ENCODE results near the gene PRUNE2. TPM values are rescaled to one million over a fixed set of nuclear protein-coding genes. Genes with fewer than 3 reads are reported as not detected.

Gene PRUNE2
- total RNA-seq, 4 donors from 2014 or later: 4.0 to 20.7 (median 14.2) TPM

DNA sequence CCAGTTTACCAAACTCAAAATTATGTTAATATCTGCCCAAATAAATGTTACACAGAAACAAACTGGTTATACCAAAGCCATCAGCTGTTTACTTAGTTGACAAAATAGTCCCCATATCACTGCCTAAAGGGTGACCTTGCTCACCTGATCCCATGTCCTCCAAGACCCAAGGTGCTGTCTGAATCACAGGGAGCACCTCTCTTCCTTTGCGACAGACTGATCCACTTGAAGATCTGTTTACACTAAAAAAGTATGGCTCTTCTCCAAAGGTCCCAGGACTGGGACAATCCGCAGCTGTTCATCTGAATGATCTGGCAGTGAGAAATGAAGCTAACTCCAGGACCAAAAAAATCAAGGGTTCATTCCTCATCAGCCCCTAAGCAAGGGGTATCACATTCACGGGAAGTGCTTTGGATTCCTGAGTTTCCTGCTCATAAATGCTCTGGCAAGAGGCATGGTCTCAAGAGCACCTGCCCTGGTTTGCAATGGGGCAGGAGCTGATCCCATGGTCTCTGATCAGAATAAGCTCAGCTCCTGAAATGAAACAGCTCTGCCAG lies 5.0 kb downstream of the PRUNE2 start:
- TF ChIP-seq, protein P1, sequence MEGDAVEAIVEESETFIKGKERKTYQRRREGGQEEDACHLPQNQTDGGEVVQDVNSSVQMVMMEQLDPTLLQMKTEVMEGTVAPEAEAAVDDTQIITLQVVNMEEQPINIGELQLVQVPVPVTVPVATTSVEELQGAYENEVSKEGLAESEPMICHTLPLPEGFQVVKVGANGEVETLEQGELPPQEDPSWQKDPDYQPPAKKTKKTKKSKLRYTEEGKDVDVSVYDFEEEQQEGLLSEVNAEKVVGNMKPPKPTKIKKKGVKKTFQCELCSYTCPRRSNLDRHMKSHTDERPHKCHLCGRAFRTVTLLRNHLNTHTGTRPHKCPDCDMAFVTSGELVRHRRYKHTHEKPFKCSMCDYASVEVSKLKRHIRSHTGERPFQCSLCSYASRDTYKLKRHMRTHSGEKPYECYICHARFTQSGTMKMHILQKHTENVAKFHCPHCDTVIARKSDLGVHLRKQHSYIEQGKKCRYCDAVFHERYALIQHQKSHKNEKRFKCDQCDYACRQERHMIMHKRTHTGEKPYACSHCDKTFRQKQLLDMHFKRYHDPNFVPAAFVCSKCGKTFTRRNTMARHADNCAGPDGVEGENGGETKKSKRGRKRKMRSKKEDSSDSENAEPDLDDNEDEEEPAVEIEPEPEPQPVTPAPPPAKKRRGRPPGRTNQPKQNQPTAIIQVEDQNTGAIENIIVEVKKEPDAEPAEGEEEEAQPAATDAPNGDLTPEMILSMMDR (IDR thresholded peaks at IDR 0.05; ENCODE audit: low read depth): no peak

DNA sequence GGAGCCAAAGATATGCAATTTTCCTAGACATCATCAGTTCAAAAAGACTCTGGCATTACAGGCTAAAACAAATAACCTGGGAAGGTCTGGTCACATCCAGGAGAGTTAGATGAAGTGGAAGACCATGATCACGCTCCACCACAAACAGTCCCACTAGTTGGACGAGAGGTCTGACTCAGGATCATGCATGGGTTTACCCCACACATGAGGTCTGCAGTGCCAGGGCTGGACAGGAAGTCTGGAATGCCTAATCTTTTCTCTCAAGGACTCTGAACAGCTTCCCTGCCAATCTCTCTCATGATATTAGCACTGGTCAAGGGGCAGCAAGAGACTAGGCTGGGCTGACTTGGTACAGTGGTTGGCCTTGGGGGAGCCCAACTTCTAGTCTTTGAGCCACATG lies 7.1 kb downstream of the PRUNE2 start:
- TF ChIP-seq, protein P1 (IDR thresholded peaks at IDR 0.05; ENCODE audit: low read depth): no peak

DNA sequence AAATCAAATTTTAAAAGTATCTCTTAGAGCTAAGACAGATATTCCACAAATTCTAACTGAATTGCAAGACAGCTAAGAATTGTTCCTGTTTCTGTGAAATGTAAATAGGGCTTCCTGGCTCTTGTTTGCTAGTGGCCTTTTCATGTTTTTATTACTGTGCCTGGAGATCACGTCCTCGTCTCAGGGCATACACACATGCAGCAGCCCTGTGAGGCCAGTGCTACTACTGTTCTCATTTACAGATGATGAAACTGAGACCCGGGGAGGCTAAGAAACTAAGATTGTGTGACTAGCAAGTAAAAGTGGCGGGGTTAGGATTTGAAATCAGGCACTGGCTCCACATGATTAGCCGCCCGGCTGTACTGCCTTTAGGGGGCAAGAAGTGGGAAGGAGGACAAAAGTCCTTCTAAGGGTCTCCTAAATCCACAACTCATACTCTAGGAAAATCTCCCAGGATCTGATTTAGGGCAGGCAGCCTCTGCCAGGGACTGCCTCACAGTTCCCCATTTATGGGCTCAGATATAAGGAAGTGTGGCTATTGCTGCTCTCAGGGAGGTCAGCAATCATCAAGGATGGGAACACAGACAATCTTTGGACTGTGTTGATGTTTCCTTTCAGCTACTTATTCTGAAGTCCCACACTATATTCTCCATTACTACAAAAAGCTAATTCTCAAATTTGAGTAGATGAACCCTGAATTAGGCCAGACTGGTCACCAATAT lies 7.9 kb downstream of the PRUNE2 start:
- TF ChIP-seq, protein P1 (IDR thresholded peaks at IDR 0.05; ENCODE audit: low read depth): no peak

DNA sequence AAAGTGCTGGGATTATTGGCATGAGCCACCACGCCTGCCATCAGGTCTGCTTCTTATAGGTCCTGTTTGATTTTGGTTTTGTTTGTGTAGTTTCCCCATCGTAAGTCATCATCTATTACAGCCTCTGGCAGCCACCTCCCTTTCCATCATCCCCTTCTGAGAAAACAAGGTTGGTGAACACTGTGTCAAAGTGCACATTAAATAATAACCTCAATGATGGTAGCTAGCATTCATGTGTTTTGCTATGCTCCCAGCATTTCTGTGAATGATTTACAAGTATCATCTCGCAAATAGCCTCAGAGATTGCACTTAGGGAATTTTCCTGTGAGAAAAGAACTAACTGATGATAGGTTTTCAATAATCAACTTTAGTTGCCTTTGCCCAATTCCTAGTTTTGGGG lies 9.9 kb downstream of the PRUNE2 start:
- TF ChIP-seq, protein P1 (IDR thresholded peaks at IDR 0.05; ENCODE audit: low read depth): no peak

DNA sequence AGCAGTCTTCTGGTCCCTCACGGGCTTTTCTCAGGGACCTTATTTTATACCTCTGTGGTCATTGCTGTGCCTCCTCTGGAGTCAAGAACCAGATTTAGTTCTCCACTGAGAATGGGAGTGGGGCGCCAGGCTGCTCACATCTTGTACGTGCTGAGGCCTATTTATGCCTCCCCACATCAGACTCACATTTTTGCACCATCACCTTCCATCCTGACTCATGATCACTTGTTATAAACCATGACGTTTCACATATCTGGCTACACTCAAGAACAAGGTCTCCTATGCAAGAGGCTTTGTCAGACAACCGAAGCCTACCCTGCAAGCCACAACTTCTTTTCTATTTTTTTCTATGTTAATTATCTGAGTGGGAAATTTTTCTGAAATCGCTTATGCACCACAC lies 10.7 kb downstream of the PRUNE2 start:
- TF ChIP-seq, protein P1 (IDR thresholded peaks at IDR 0.05; ENCODE audit: low read depth): no peak

DNA sequence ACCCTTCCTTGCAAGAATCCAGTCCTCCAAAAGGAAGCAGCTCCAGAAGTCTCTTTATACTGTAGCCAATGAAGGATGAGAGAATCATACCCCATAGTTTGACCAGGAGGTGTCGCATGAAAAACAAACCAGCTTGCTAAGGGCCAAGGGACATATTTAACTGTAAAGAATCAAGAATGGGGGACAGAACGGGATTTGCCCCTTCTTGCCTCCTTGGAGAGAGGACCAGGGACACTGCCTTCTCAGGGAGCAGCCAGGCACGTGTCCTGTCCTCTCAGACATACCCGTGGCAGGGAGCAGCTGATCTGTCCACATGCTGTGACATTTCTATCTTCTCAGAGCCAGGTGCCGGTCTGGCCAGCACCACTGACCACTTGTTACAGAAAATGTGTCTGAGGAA lies 11.7 kb downstream of the PRUNE2 start:
- TF ChIP-seq, protein P1 (IDR thresholded peaks at IDR 0.05; ENCODE audit: low read depth): no peak

DNA sequence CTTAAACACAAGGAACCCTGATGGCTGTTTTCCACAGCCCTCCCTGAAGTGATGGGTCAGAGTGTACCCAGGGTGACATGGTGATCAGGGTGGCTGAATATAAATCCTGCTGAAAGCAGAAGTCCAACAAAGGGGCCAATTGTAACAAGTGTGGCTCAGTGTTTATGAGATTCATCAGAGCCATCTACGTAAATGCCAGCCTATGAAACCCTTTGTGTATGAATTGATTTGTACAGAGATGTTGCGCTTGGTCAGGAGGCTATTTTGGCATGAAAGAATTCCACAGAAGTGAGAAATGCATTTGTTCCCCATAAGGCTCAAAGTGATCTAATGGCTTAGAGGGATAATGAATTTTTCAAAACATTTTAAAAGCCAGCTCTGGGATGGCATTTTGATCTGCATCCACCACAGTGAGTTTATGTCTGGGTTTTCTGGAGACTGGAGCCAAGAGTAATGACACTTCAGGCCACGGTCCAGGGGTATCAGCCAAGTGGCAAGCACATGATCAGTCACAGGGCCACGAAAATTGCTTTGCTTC lies 12.4 kb downstream of the PRUNE2 start:
- TF ChIP-seq, protein P1 (IDR thresholded peaks at IDR 0.05; ENCODE audit: low read depth): no peak

All from subcutaneous adipose tissue (tissue), 4 donors.